HepG2 (cell line): ENCODE results near the gene TBRG4.

Experiments used
- HNF4G ChIP-seq, 2 experiments: sonication (generic) in 1 of 2; formaldehyde crosslinking in 1 of 2; IDR thresholded peaks; 2 replicates each; pipeline versions ENCODE4 v1.4.0 to v1.6.1; 2011 to 2020; ENCODE audit warnings: borderline replicate concordance in 2 of 2, low read depth in 2 of 2, mild to moderate bottlenecking in 2 of 2, low read length in 1 of 2, missing genetic modification reagents in 1 of 2, moderate library complexity in 1 of 2
- JARID2 ChIP-seq: sonication (generic); formaldehyde crosslinking; IDR thresholded peaks from 2 replicates; pipeline ENCODE4 v1.8.1; 2023; ENCODE audit warnings: missing genetic modification reagents, inconsistent platforms; ENCODE audit not compliant: insufficient replicate concordance
- SIN3A ChIP-seq: IDR thresholded peaks from 2 replicates; pipeline ENCODE4 v1.6.1; 2011; ENCODE audit warnings: low read depth, mild to moderate bottlenecking, control low read depth, low read length, borderline replicate concordance
- ZNF788 ChIP-seq: sonication (generic); formaldehyde crosslinking; IDR thresholded peaks from 2 replicates; pipeline ENCODE4 v1.5.0; 2020; ENCODE audit warnings: mild to moderate bottlenecking, missing genetic modification reagents, borderline replicate concordance

- TF ChIP-seq SIN3A (no peak), JARID2 (no peak), ZNF788 (no peak), HNF4G (IDR thresholded peaks at IDR 0.05; ENCODE audit: borderline replicate concordance, low read depth, low read length) (no peak), HNF4G (CRISPR knock-in tag; IDR thresholded peaks at IDR 0.05; ENCODE audit: borderline replicate concordance, low read depth) (no peak)
Measured at GRCh38 chr7:45061352-45061751, 50.1 kb downstream of the TBRG4 start.
